ENCODE measurements around the gene ZFTA. TPM values are rescaled to one million over a fixed set of nuclear protein-coding genes. Genes with fewer than 3 reads are reported as not detected.
A peak's percentile ranks its signal among the peaks of the same experiment; 100 is the strongest.

Gene ZFTA
- total RNA-seq, 1 donor = 13.2 TPM

DNA sequence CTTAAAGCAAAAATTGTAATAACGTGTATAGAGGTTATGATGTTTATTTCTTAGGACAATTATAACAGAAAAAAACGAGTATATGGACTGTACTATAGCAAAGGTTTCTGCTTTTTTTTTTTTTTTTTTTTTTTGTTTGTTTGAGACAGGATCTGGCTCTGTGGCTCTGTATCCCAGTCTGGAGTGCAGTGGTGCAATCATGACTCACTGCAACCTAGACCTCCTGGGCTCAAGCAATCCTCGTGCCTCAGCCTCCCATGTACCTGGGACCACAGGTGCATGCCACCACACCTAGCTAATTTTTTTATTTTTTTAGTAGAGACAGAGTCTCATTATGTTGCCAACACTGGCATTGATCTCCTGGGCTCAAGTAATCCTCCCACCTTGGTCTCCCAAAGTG, 39.2 kb downstream of the ZFTA start:
- TF ChIP-seq, protein P1, sequence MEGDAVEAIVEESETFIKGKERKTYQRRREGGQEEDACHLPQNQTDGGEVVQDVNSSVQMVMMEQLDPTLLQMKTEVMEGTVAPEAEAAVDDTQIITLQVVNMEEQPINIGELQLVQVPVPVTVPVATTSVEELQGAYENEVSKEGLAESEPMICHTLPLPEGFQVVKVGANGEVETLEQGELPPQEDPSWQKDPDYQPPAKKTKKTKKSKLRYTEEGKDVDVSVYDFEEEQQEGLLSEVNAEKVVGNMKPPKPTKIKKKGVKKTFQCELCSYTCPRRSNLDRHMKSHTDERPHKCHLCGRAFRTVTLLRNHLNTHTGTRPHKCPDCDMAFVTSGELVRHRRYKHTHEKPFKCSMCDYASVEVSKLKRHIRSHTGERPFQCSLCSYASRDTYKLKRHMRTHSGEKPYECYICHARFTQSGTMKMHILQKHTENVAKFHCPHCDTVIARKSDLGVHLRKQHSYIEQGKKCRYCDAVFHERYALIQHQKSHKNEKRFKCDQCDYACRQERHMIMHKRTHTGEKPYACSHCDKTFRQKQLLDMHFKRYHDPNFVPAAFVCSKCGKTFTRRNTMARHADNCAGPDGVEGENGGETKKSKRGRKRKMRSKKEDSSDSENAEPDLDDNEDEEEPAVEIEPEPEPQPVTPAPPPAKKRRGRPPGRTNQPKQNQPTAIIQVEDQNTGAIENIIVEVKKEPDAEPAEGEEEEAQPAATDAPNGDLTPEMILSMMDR (IDR thresholded peaks at IDR 0.05; ENCODE audit: insufficient read depth, low read length) = no peak
- DNase-seq (ENCODE audit: low read depth) = no peak
- H3K4me3 ChIP-seq (ENCODE audit: low read depth, low read length) = no peak overlapping the region

DNA sequence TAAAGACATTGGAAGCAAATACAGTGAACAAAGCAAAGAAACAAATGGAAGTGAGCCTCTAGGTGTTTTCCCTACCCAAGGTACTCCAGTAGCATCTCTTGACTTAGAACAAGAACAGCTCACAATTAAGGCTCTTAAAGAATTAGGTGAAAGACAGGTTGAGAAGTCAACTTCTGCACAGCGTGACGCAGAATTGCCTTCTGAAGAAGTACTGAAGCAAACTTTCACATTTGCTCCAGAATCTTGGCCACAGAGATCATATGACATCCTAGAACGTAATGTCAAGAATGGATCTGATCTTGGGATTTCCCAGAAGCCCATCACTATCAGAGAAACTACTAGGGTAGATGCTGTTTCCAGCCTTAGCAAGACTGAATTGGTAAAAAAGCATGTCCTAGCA, 48.0 kb downstream of the ZFTA start:
- DNase-seq (ENCODE audit: low read depth) = no peak
- no peak overlapping the region for H3K4me3 ChIP-seq (ENCODE audit: low read depth, low read length)
- TF ChIP-seq, protein P1 (IDR thresholded peaks at IDR 0.05; ENCODE audit: insufficient read depth, low read length) = no peak

DNA sequence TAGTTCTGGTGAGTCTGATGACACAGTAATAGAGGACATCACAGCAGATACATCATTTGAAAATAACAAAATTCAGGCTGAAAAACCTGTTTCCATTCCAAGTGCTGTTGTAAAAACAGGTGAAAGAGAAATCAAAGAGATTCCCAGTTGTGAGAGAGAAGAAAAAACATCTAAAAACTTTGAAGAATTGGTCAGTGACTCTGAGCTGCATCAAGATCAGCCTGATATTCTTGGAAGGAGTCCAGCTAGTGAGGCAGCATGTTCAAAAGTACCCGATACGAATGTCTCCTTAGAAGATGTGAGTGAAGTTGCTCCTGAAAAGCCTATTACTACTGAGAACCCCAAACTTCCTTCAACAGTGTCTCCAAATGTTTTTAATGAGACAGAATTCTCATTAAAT, 48.6 kb downstream of the ZFTA start:
- peak; percentile 65 for DNase-seq (ENCODE audit: low read depth)
- TF ChIP-seq, protein P1 (IDR thresholded peaks at IDR 0.05; ENCODE audit: insufficient read depth, low read length) = no peak
- H3K4me3 ChIP-seq (ENCODE audit: low read depth, low read length) = no peak overlapping the region

DNA sequence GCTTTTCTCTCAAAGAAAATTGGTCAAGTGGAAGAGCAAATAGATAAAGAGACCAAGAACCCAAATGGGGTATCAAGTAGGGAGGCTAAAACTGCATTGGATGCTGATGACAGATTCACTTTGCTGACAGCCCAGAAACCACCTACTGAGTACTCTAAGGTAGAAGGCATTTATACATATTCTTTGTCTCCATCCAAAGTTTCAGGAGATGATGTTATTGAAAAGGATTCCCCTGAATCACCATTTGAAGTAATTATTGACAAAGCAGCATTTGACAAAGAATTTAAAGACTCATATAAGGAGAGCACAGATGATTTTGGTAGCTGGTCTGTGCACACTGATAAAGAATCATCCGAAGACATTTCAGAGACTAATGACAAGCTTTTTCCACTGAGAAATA, 49.6 kb downstream of the ZFTA start:
- DNase-seq (ENCODE audit: low read depth) = no peak
- no peak overlapping the region for H3K4me3 ChIP-seq (ENCODE audit: low read depth, low read length)
- TF ChIP-seq, protein P1 (IDR thresholded peaks at IDR 0.05; ENCODE audit: insufficient read depth, low read length) = no peak

Small RNAs within 50 kb of the gene (small RNA-seq; reads per million reads assigned to genes)
- gene RN7SL596P = not detected

Other genes starting within 250 kb of the ZFTA start
- gene PLAAT4, start 232.0 kb downstream of the ZFTA start, total RNA-seq (ENCODE audit: low replicate concordance) = 16.6 and 233 TPM in 2 replicates
- gene PLAAT2, start 205.4 kb downstream of the ZFTA start, total RNA-seq (ENCODE audit: low replicate concordance) = not detected in 2 replicates
- gene PLAAT3, start 154.3 kb downstream of the ZFTA start, total RNA-seq (ENCODE audit: low replicate concordance) = 9.0 and 71.9 TPM in 2 replicates
- gene ATL3, start 97.4 kb downstream of the ZFTA start, total RNA-seq (ENCODE audit: low replicate concordance) = 298 and 320 TPM in 2 replicates
- gene RTN3, start 87.3 kb downstream of the ZFTA start, total RNA-seq (ENCODE audit: low replicate concordance) = 151 and 168 TPM in 2 replicates
- 6.7 and 10.1 TPM in 2 replicates for gene SPINDOC, start 44.7 kb upstream of the ZFTA start, total RNA-seq (ENCODE audit: low replicate concordance)
- 11.4 and 12.7 TPM in 2 replicates for gene MARK2, start 70.3 kb upstream of the ZFTA start, total RNA-seq (ENCODE audit: low replicate concordance)
- gene RCOR2, start 148.4 kb upstream of the ZFTA start, total RNA-seq (ENCODE audit: low replicate concordance) = 2.9 and 3.3 TPM in 2 replicates
- gene NAA40, start 170.2 kb upstream of the ZFTA start, total RNA-seq (ENCODE audit: low replicate concordance) = 13.3 and 15.4 TPM in 2 replicates
- gene COX8A, start 205.8 kb upstream of the ZFTA start, total RNA-seq (ENCODE audit: low replicate concordance) = 68.4 and 252 TPM in 2 replicates
- gene OTUB1, start 217.7 kb upstream of the ZFTA start, total RNA-seq (ENCODE audit: low replicate concordance) = 5.5 and 32.4 TPM in 2 replicates